Suprapubic skin (tissue), 4 donors: ENCODE measurements around the gene OR8A1.

Experiments
- CTCF ChIP-seq, 2 donors: fragments of 200-600 bp in 1 of 2; fragments of 450-650 bp in 1 of 2; sonication (generic) in 1 of 2; IDR thresholded peaks; one replicate each; pipeline ENCODE4 v1.5.1; 2016 to 2019; ENCODE audit warnings: antibody characterized with exemption in 2 of 2, mild to moderate bottlenecking in 1 of 2, moderate library complexity in 1 of 2
- EP300 ChIP-seq: sonication (generic); formaldehyde crosslinking; IDR thresholded peaks from one replicate; pipeline ENCODE4 v1.6.1; 2017; ENCODE audit warnings: antibody characterized with exemption
- POLR2A ChIP-seq, 2 donors: fragments of 450-650 bp; IDR thresholded peaks; one replicate each; pipeline ENCODE4 v1.6.1; 2017; ENCODE audit warnings: antibody characterized with exemption in 2 of 2, mild to moderate bottlenecking in 2 of 2, moderate library complexity in 2 of 2
- POLR2AphosphoS5 ChIP-seq, 3 donors: sonication (generic); formaldehyde crosslinking; IDR thresholded peaks; one replicate each; pipeline ENCODE4 v1.6.1; 2017; ENCODE audit warnings: antibody characterized with exemption in 3 of 3

GRCh38 chr11:124584681-124585372 lies 15.0 kb downstream of the OR8A1 start:
- no peak for TF ChIP-seq POLR2A (IDR thresholded peaks at IDR 0.05)
- no peak for TF ChIP-seq POLR2AphosphoS5 (IDR thresholded peaks at IDR 0.05)
- no peak for TF ChIP-seq CTCF (IDR thresholded peaks at IDR 0.05)
- no peak for TF ChIP-seq EP300
